ENCODE data around the gene NDRG4.

DNA sequence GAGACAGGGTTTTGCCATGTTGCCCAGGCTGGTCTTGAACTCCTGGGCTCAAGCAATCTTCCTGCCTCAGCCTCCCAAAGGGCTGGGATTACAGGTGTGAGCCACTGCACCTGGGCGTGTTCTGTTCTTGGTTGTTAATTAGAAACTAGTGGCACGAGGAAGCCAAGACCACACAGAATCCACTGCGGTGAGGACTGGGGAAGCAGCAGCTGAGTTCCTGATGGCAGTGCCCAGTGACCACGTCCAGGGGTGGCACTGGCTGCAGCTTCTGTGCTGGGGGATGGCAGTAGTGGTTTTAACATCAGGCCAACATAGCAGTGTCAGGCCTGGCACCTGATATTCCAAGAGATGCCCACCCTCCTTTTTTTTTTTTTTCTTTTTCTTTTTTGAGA lies 39.7 kb upstream of the NDRG4 start:
- TF ChIP-seq, protein P1, sequence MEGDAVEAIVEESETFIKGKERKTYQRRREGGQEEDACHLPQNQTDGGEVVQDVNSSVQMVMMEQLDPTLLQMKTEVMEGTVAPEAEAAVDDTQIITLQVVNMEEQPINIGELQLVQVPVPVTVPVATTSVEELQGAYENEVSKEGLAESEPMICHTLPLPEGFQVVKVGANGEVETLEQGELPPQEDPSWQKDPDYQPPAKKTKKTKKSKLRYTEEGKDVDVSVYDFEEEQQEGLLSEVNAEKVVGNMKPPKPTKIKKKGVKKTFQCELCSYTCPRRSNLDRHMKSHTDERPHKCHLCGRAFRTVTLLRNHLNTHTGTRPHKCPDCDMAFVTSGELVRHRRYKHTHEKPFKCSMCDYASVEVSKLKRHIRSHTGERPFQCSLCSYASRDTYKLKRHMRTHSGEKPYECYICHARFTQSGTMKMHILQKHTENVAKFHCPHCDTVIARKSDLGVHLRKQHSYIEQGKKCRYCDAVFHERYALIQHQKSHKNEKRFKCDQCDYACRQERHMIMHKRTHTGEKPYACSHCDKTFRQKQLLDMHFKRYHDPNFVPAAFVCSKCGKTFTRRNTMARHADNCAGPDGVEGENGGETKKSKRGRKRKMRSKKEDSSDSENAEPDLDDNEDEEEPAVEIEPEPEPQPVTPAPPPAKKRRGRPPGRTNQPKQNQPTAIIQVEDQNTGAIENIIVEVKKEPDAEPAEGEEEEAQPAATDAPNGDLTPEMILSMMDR (IDR thresholded peaks at IDR 0.05), result no peak
- TF ChIP-seq POLR2A (IDR thresholded peaks at IDR 0.05), result no peak
